ENCODE measurements around the gene REEP6. TPM values are rescaled to one million over a fixed set of nuclear protein-coding genes. Genes with fewer than 3 reads are reported as not detected.
"Not testable (repeated sequence)": the region's sequence is repeated elsewhere in the genome, so short reads cannot be mapped to it uniquely, and the experiment has no call there.

Gene REEP6
- polyA plus RNA-seq, 3 donors, result 0.51 to 1.8 (median 0.81) TPM

DNA sequence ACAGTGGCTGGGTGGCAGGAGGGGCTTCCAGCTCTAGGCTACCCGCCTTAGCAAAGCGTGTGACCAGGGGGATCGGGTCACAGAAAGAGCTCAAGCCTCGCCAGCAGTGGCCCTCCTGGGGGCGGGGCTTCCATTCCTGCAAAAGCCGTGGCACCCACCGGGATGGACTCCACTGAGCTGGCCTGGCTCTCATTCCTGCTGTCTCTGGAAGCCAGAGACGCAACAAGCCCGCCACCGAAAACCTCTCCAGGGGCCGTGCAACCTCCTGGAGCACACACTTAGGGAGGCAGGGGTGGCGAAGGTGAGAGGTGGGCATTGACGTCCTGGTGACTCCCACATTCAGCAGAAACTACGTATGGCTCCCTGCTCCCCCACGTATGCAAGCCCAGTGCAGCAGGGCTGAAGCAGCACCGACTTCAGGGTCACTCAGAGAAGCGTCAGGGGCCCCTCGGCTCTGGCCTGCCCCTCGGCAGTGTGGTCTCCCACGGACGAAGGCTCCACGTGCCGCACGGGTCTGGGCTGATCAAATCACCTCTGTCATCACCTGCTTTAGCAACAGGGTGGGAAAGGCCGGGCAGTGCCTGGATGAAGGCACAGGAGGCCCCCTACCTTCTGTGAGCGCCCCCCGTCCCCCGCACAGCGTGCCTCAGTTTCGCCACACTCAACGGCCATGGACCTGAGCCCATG is 15.1 kb upstream of the REEP6 start:
- Histone ChIP-seq H4K20me1 (ENCODE audit: insufficient read depth, low read length) (peaks cover 59% of the 10 kb centered on the region), H3K4me1 (ENCODE audit: control insufficient read depth in 1 of 2, insufficient read depth in 2 of 2, low read length in 2 of 2) (peaks cover 32 to 39% of the 10 kb centered on the region in 2 donors), H3K79me2 (ENCODE audit: insufficient read depth, low read length) (peaks cover 29% of the 10 kb centered on the region), H3K27ac (ENCODE audit: low read depth in 1 of 2, low read length in 2 of 2) (no peak overlapping the region), H3K4me2 (replicated peaks; ENCODE audit: extremely low read depth, low read length, poor library complexity, severe bottlenecking) (no peak overlapping the region), H3K9me3 (replicated peaks in 1 of 2; ENCODE audit: control insufficient read depth in 1 of 2, insufficient read depth in 1 of 2, low read length in 2 of 2) (peaks cover 8 to 10% of the 10 kb centered on the region in 2 donors), H3K27me3 (ENCODE audit: control insufficient read depth in 2 of 2, insufficient read depth in 2 of 2, low read length in 2 of 2) (peaks cover 20 to 30% of the 10 kb centered on the region in 2 donors), H3K4me3 (replicated peaks in 1 of 3; ENCODE audit: low read depth in 2 of 3, low read length in 3 of 3) (no peak overlapping the region), H2AFZ (ENCODE audit: insufficient read depth, low read depth, low read length, poor library complexity, severe bottlenecking) (no peak overlapping the region), H3K9ac (ENCODE audit: insufficient read depth, low read length, poor library complexity, severe bottlenecking) (no peak overlapping the region), H3K36me3 (replicated peaks in 1 of 2; ENCODE audit: control insufficient read depth in 1 of 2, insufficient read depth in 2 of 2, low read length in 2 of 2) (peaks cover 18 to 27% of the 10 kb centered on the region in 2 donors)
- H3K27ac Mint-ChIP-seq, result no peak overlapping the region
- 97% methylated on average over 30 of the region's 31 CpGs for WGBS (ENCODE audit: insufficient coverage)
- intact Hi-C loops (cut with micrococcal nuclease), result loop anchor here in 1 of 2 donors (5.0 kb wide), 1 partner anchor 34 kb away; no protein-coding TSS in a partner anchor
- H3K9me3 Mint-ChIP-seq, result peaks cover 0 to 12% (median 2%) of the 10 kb centered on the region in 7 donors
- no peak overlapping the region for H3K4me3 Mint-ChIP-seq
- H3K27me3 Mint-ChIP-seq (ENCODE audit: low read depth in 3 of 3), result peaks cover 25 to 37% (median 33%) of the 10 kb centered on the region in 3 donors
- peaks cover 20 to 34% of the 10 kb centered on the region in 2 donors for H3K36me3 Mint-ChIP-seq
- DNase-seq, result no peak
- TF ChIP-seq, protein P1, sequence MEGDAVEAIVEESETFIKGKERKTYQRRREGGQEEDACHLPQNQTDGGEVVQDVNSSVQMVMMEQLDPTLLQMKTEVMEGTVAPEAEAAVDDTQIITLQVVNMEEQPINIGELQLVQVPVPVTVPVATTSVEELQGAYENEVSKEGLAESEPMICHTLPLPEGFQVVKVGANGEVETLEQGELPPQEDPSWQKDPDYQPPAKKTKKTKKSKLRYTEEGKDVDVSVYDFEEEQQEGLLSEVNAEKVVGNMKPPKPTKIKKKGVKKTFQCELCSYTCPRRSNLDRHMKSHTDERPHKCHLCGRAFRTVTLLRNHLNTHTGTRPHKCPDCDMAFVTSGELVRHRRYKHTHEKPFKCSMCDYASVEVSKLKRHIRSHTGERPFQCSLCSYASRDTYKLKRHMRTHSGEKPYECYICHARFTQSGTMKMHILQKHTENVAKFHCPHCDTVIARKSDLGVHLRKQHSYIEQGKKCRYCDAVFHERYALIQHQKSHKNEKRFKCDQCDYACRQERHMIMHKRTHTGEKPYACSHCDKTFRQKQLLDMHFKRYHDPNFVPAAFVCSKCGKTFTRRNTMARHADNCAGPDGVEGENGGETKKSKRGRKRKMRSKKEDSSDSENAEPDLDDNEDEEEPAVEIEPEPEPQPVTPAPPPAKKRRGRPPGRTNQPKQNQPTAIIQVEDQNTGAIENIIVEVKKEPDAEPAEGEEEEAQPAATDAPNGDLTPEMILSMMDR (IDR thresholded peaks at IDR 0.05), result no peak
- H3K4me1 Mint-ChIP-seq, result peaks cover 39% of the 10 kb centered on the region

DNA sequence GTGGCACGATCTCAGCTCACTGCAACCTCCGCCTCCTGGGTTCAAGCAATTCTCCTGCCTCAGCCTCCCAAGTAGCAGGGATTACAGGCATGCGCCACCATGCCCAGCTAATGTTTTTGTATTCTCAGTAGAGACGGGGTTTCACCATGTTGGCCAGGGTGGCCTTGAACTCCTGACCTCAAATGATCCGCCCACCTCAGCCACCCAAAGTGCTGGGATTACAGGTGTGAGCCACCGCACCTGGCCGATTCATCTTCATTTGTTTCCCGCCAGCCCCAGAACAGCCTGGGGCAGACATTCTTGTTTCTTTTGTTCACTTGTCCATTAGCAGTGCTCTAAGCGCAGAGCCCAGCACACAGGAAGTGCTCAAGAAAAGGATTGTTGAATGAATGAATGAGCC is 13.9 kb upstream of the REEP6 start:
- peaks cover 47% of the 10 kb centered on the region for H4K20me1 ChIP-seq (ENCODE audit: insufficient read depth, low read length)

More for the DNA sequence above, 13.9 kb upstream of the REEP6 start:
- H3K9ac ChIP-seq (ENCODE audit: insufficient read depth, low read length, poor library complexity, severe bottlenecking); H3K27ac ChIP-seq (ENCODE audit: low read depth in 1 of 2, low read length in 2 of 2); H3K9me3 Mint-ChIP-seq; DNase-seq; H3K9me3 ChIP-seq (replicated peaks in 1 of 2; ENCODE audit: control insufficient read depth in 1 of 2, insufficient read depth in 1 of 2, low read length in 2 of 2); H3K27ac Mint-ChIP-seq; H3K4me3 Mint-ChIP-seq; H2AFZ ChIP-seq (ENCODE audit: insufficient read depth, low read depth, low read length, poor library complexity, severe bottlenecking); H3K4me2 ChIP-seq (replicated peaks; ENCODE audit: extremely low read depth, low read length, poor library complexity, severe bottlenecking); H3K4me3 ChIP-seq (replicated peaks in 1 of 3; ENCODE audit: low read depth in 2 of 3, low read length in 3 of 3): not testable (repeated sequence)
- Mint-ChIP-seq H3K36me3 (peaks cover 20 to 34% of the 10 kb centered on the region in 2 donors), H3K27me3 (ENCODE audit: low read depth in 3 of 3) (peaks cover 13 to 25% (median 22%) of the 10 kb centered on the region in 3 donors), H3K4me1 (peaks cover 31% of the 10 kb centered on the region)
- intact Hi-C loops (cut with micrococcal nuclease), result loop anchor here in 1 of 2 donors (5.0 kb wide), 1 partner anchor 35 kb away; no protein-coding TSS in a partner anchor
- Histone ChIP-seq H3K36me3 (replicated peaks in 1 of 2; ENCODE audit: control insufficient read depth in 1 of 2, insufficient read depth in 2 of 2, low read length in 2 of 2) (peaks cover 18 to 27% of the 10 kb centered on the region in 2 donors), H3K4me1 (ENCODE audit: control insufficient read depth in 1 of 2, insufficient read depth in 2 of 2, low read length in 2 of 2) (peaks cover 22 to 30% of the 10 kb centered on the region in 2 donors), H3K27me3 (ENCODE audit: control insufficient read depth in 2 of 2, insufficient read depth in 2 of 2, low read length in 2 of 2) (peaks cover 9 to 18% of the 10 kb centered on the region in 2 donors), H3K79me2 (ENCODE audit: insufficient read depth, low read length) (peaks cover 29% of the 10 kb centered on the region)
- 96% methylated on average over 6 of the region's 9 CpGs for WGBS (ENCODE audit: insufficient coverage)
